HCT116 (cell line): ENCODE measurements around the gene RAMP2. TPM values are rescaled to one million over a fixed set of nuclear protein-coding genes. Genes with fewer than 3 reads are reported as not detected.
"Not testable (repeated sequence)": the region's sequence is repeated elsewhere in the genome, so short reads cannot be mapped to it uniquely, and the experiment has no call there.

ENCODE experiments used
- ATAC-seq: fragments of 200-7000 bp; cut with Tn5 transposase; 2 replicates; pipeline ENCODE4 v1.9.1; 2020; ENCODE audit warnings: mild to moderate bottlenecking, moderate library complexity
- BruUV-seq: library from RNA; stranded (reverse); fragments of 400-500 nt; replicated peaks from 2 replicates; lab custom pipeline; 2021; lab: Mats Ljungman, UMichigan
- CTCF ChIA-PET: fragments of 300-600 bp; sonication (Branson Sonifier 250); formaldehyde crosslinking; loops from one replicate; lab custom pipeline; 2021; ENCODE audit warnings: antibody characterized with exemption; lab: Charles Lee
- POLR2A ChIA-PET: fragments of 300-600, 350-600 bp; sonication (Branson Sonifier 250); formaldehyde crosslinking; loops from one replicate; lab custom pipeline; 2021; ENCODE audit warnings: antibody characterized with exemption; lab: Charles Lee
- RAD21 ChIA-PET, 2 experiments: fragments of 300-600 bp; sonication (Branson Sonifier 250); formaldehyde crosslinking; loops; one replicate each; lab custom pipeline; 2023; ENCODE audit warnings: low total read pairs in 2 of 2; ENCODE audit not compliant: uncharacterized antibody in 2 of 2, unreplicated experiment in 2 of 2, low non-redundant PET in 1 of 2; lab: Charles Lee
- DNase-seq: peaks from one replicate; pipeline ENCODE4 v3.0.0-alpha.2; 2010; ENCODE audit warnings: low read depth, low spot score
- H2AFZ ChIP-seq: fragments of 200-600 bp; shearing (Covaris generic), sonication (generic); 2 replicates; pipeline ENCODE4 v1.6.1; 2017; ENCODE audit warnings: low read depth, mixed run types, mixed read lengths, antibody characterized with exemption, low read length; ENCODE audit not compliant: poor library complexity, severe bottlenecking
- H3K27ac ChIP-seq: 2 replicates; pipeline ENCODE4 v1.5.1; 2012; ENCODE audit warnings: low read depth, low read length
- H3K27me3 ChIP-seq: fragments of 200-600 bp; sonication (generic); 2 replicates; pipeline ENCODE4 v1.6.1; 2016; ENCODE audit warnings: mixed run types, low read length, mixed read lengths; ENCODE audit not compliant: insufficient read depth
- H3K36me3 ChIP-seq, 2 experiments: fragments of 200-500 bp in 1 of 2; fragments of 200-600 bp in 1 of 2; sonication (Bioruptor generic) in 1 of 2; sonication (generic) in 1 of 2; 2 replicates each; pipeline versions ENCODE4 v1.5.1 to v1.6.1; 2014 to 2016; ENCODE audit warnings: low read length in 2 of 2, inconsistent platforms in 1 of 2, mixed read lengths in 1 of 2, mixed run types in 1 of 2; ENCODE audit not compliant: insufficient read depth in 2 of 2, control insufficient read depth in 1 of 2
- H3K4me1 ChIP-seq, 2 experiments: fragments of 200-600 bp in 1 of 2; sonication (generic) in 1 of 2; 2 replicates each; pipeline versions ENCODE4 v1.5.1 to v1.6.1; 2012 to 2017; ENCODE audit warnings: low read length in 2 of 2, inconsistent platforms in 1 of 2, mild to moderate bottlenecking in 1 of 2, mixed read lengths in 1 of 2, mixed run types in 1 of 2, moderate library complexity in 1 of 2; ENCODE audit not compliant: insufficient read depth in 2 of 2, control insufficient read depth in 1 of 2
- H3K4me2 ChIP-seq: fragments of 200-600 bp; sonication (generic); 2 replicates; pipeline ENCODE4 v1.6.1; 2017; ENCODE audit warnings: mixed run types, low read length, mixed read lengths
- H3K4me3 ChIP-seq, 2 experiments: fragments of 200-600 bp in 1 of 2; sonication (generic) in 1 of 2; replicated peaks in 1 of 2; 2 replicates each; pipeline ENCODE4 v1.5.1; 2011 to 2016; ENCODE audit warnings: low read length in 2 of 2, control low read depth in 1 of 2, low read depth in 1 of 2, mild to moderate bottlenecking in 1 of 2, mixed read lengths in 1 of 2, mixed run types in 1 of 2
- H3K79me2 ChIP-seq: fragments of 200-600 bp; sonication (generic); 2 replicates; pipeline ENCODE4 v1.6.1; 2017; ENCODE audit warnings: mild to moderate bottlenecking, mixed run types, low read length, moderate library complexity, mixed read lengths; ENCODE audit not compliant: insufficient read depth
- H3K9ac ChIP-seq: fragments of 200-600 bp; sonication (generic); 2 replicates; pipeline ENCODE4 v1.6.1; 2016; ENCODE audit warnings: low read length, mixed read lengths
- H3K9me2 ChIP-seq: fragments of 200-600 bp; sonication (generic), shearing (Covaris generic); 2 replicates; pipeline ENCODE4 v1.6.1; 2017; ENCODE audit warnings: mixed run types, mild to moderate bottlenecking, moderate library complexity; ENCODE audit not compliant: insufficient read depth
- H3K9me3 ChIP-seq, 2 experiments: fragments of 200-500 bp in 1 of 2; fragments of 200-600 bp in 1 of 2; sonication (Bioruptor generic) in 1 of 2; sonication (generic) in 1 of 2; 2 replicates each; pipeline ENCODE4 v1.6.1; 2014 to 2017; ENCODE audit warnings: low read length in 2 of 2, mixed read lengths in 2 of 2, inconsistent platforms in 1 of 2, low read depth in 1 of 2, mild to moderate bottlenecking in 1 of 2, mixed run types in 1 of 2, moderate library complexity in 1 of 2; ENCODE audit not compliant: control insufficient read depth in 1 of 2, insufficient read depth in 1 of 2
- H4K20me1 ChIP-seq: fragments of 200-600 bp; sonication (generic), shearing (Covaris generic); 2 replicates; pipeline ENCODE4 v1.6.1; 2017; ENCODE audit warnings: mixed run types, mild to moderate bottlenecking, moderate library complexity; ENCODE audit not compliant: insufficient read depth
- ELF1 ChIP-seq: IDR thresholded peaks from 2 replicates; pipeline ENCODE4 v1.6.1; 2012; ENCODE audit warnings: low read depth, borderline replicate concordance
- ZBTB33 ChIP-seq: IDR thresholded peaks from 2 replicates; pipeline ENCODE4 v1.6.1; 2011; ENCODE audit warnings: mild to moderate bottlenecking, low read length, moderate library complexity; ENCODE audit not compliant: insufficient replicate concordance; ENCODE audit errors: extremely low read depth
- intact Hi-C: fragments of 100-400 bp; cut with micrococcal nuclease; formaldehyde crosslinking; loops from 2 replicates; pipeline ENCODE4 v1.10.0; 2022
- total RNA-seq: library from RNA; stranded (reverse); gene quantifications from one replicate; pipeline ENCODE4 v1.2.1, GENCODE V29; 2021; ENCODE audit not compliant: unreplicated experiment

The RAMP2 gene
- total RNA-seq, 1 experiment from 2014 or later: not detected

- ATAC-seq (no peak), DNase-seq (no peak)
- no peaks in the 10 kb centered on the region for H4K20me1 ChIP-seq
- ChIA-PET POLR2A (no interaction called here), RAD21 (no interaction called here), CTCF (interaction anchor here (1.0 kb wide), 1 partner anchor 189 kb away, joined by 3 read pairs; no protein-coding TSS in a partner anchor)
- H3K79me2 ChIP-seq: no peaks in the 10 kb centered on the region
- H3K9ac ChIP-seq: no peak overlapping the region
- no peak overlapping the region for H3K27ac ChIP-seq
- H3K27me3 ChIP-seq: no peaks in the 10 kb centered on the region
- H3K4me1 ChIP-seq: peaks cover 1 to 8% of the 10 kb centered on the region in 2 experiments; a peak in 3 of 4 replicates
- H3K9me3 ChIP-seq: no peaks in the 10 kb centered on the region
- BruUV-seq: no TSS peak
- H3K4me3 ChIP-seq: no peak overlapping the region
- no peak overlapping the region for H2AFZ ChIP-seq
- H3K4me2 ChIP-seq: no peak overlapping the region
- intact Hi-C loops: no loop called here
- H3K36me3 ChIP-seq: no peaks in the 10 kb centered on the region
- H3K9me2 ChIP-seq: no peaks in the 10 kb centered on the region
- TF ChIP-seq ELF1: no peak
- TF ChIP-seq ZBTB33: no peak
Observed at GRCh38 chr17:42767512-42767911, 6.5 kb downstream of the RAMP2 start.

GRCh38 chr17:42768006-42768405 lies 7.0 kb downstream of the RAMP2 start:
- H3K4me2 ChIP-seq, H3K4me3 ChIP-seq, CTCF ChIA-PET, H3K27ac ChIP-seq, intact Hi-C loops, DNase-seq, H3K36me3 ChIP-seq, H3K4me1 ChIP-seq, POLR2A ChIA-PET, H3K9me3 ChIP-seq, H3K79me2 ChIP-seq, RAD21 ChIA-PET, H3K27me3 ChIP-seq, H3K9ac ChIP-seq, H3K9me2 ChIP-seq, BruUV-seq, H2AFZ ChIP-seq, H4K20me1 ChIP-seq, ATAC-seq: not testable (repeated sequence)

- not testable (repeated sequence) for ATAC-seq, H2AFZ ChIP-seq
- CTCF ChIA-PET: interaction anchor here (1.5 kb wide), 1 partner anchor 192 kb away, joined by 3 read pairs; the partner anchor contains the start of gene PSMC3IP
Observed at GRCh38 chr17:42769964-42770363, 8.9 kb downstream of the RAMP2 start.

More at GRCh38 chr17:42769964-42770363, 8.9 kb downstream of the RAMP2 start:
- H3K4me2 ChIP-seq, H3K9me2 ChIP-seq, H3K9ac ChIP-seq, H3K4me3 ChIP-seq, H4K20me1 ChIP-seq, intact Hi-C loops, DNase-seq, H3K27me3 ChIP-seq, H3K9me3 ChIP-seq, BruUV-seq, H3K36me3 ChIP-seq, H3K27ac ChIP-seq: not testable (repeated sequence)
- peaks cover 17% of the 10 kb centered on the region for H3K79me2 ChIP-seq
- ChIA-PET RAD21 (interaction anchor here in 1 of 2 experiments (0.7 kb wide), 1 partner anchor 160 kb away, joined by 3 read pairs; no protein-coding TSS in a partner anchor), POLR2A (interaction anchor here (0.6 to 1.2 kb wide), 2 partner anchors 54 to 209 kb away, joined by 3 read pairs; partner anchors contain the start of gene BECN1)
- peaks cover 8 to 12% of the 10 kb centered on the region in 2 experiments; a peak in 2 of 4 replicates for H3K4me1 ChIP-seq
